Measurements from ENCODE around the gene SLC12A7. TPM values are rescaled to one million over a fixed set of nuclear protein-coding genes. Genes with fewer than 3 reads are reported as not detected.
A peak's percentile ranks its signal among the peaks of the same experiment; 100 is the strongest.
"Not testable (repeated sequence)": the region's sequence is repeated elsewhere in the genome, so short reads cannot be mapped to it uniquely, and the experiment has no call there.

SLC12A7 gene
- total RNA-seq, 4 donors from 2014 or later: 10.6 to 32.2 (median 18.1) TPM

- intact Hi-C loops (cut with DNase I; ENCODE audit: low total_unique reads): no loop called here
- 90 to 91% methylated on average over 21 to 24 of the region's 24 CpGs for WGBS, 2 donors
- no peak overlapping the region for H3K4me3 ChIP-seq (ENCODE audit: low read depth, poor library complexity, severe bottlenecking)
- TF ChIP-seq POLR2A (IDR thresholded peaks at IDR 0.05) (no peak), CTCF (IDR thresholded peaks at IDR 0.05) (no peak)
- peak in 1 of 2 donors; percentile 70 for DNase-seq (ENCODE audit: low spot score in 2 of 2)
Measured at GRCh38 chr5:1029282-1029944, 82.5 kb downstream of the SLC12A7 start.

- intact Hi-C loops (cut with DNase I; ENCODE audit: low total_unique reads): no loop called here
- no peak for TF ChIP-seq POLR2A (IDR thresholded peaks at IDR 0.05)
- TF ChIP-seq CTCF (IDR thresholded peaks at IDR 0.05): no peak
Measured at GRCh38 chr5:1028481-1029281, 83.2 kb downstream of the SLC12A7 start.

GRCh38 chr5:1027631-1028441 lies 84.0 kb downstream of the SLC12A7 start:
- DNase-seq (ENCODE audit: low spot score in 2 of 2): peak in 1 of 2 donors; percentile 76
- TF ChIP-seq CTCF (IDR thresholded peaks at IDR 0.05) (no peak), POLR2A (IDR thresholded peaks at IDR 0.05) (no peak)
- 81 to 88% methylated on average over 29 to 36 of the region's 40 CpGs for WGBS, 2 donors
- intact Hi-C loops (cut with DNase I; ENCODE audit: low total_unique reads): no loop called here
- H3K4me3 ChIP-seq (ENCODE audit: low read depth, poor library complexity, severe bottlenecking): no peak overlapping the region

More at GRCh38 chr5:1028481-1029281, 83.2 kb downstream of the SLC12A7 start:
- WGBS, 2 donors: 81 to 85% methylated on average over 26 of the region's 26 CpGs
- peak in 1 of 2 donors; percentile 78 for DNase-seq (ENCODE audit: low spot score in 2 of 2)
- H3K4me3 ChIP-seq (ENCODE audit: low read depth, poor library complexity, severe bottlenecking): no peak overlapping the region

GRCh38 chr5:1026700-1027621 lies 84.9 kb downstream of the SLC12A7 start:
- intact Hi-C loops (cut with DNase I; ENCODE audit: low total_unique reads): no loop called here
- no peak for TF ChIP-seq POLR2A (IDR thresholded peaks at IDR 0.05)
- no peak for TF ChIP-seq CTCF (IDR thresholded peaks at IDR 0.05)
- DNase-seq (ENCODE audit: low spot score in 2 of 2): peak in 1 of 2 donors; percentile 79
- H3K4me3 ChIP-seq (ENCODE audit: low read depth, poor library complexity, severe bottlenecking): no peak overlapping the region
- WGBS, 2 donors: 44 to 56% methylated on average over 24 to 27 of the region's 29 CpGs

- 67 to 72% methylated on average over 8 to 9 of the region's 9 CpGs for WGBS, 2 donors
- intact Hi-C loops (cut with DNase I; ENCODE audit: low total_unique reads); DNase-seq (ENCODE audit: low spot score in 2 of 2); H3K4me3 ChIP-seq (ENCODE audit: low read depth, poor library complexity, severe bottlenecking): not testable (repeated sequence)
Measured at GRCh38 chr5:1021969-1022336, 89.9 kb downstream of the SLC12A7 start.
